KOPT-K1 (cell line): Measurements from ENCODE around the gene HMX1.

Source experiments
- H3K27ac ChIP-seq: fragments of 200-600 bp; sonication (generic); 2 replicates; pipeline ENCODE4 v1.5.1; 2016; ENCODE audit warnings: antibody characterized with exemption, mild to moderate bottlenecking, low read depth, low read length; ENCODE audit not compliant: poor library complexity, severe bottlenecking
- H3K36me3 ChIP-seq: fragments of 200-600 bp; sonication (generic); 2 replicates; pipeline ENCODE4 v1.5.1; 2017; ENCODE audit warnings: antibody characterized with exemption, mild to moderate bottlenecking, low read length, moderate library complexity; ENCODE audit not compliant: insufficient read depth
- H3K9me3 ChIP-seq: fragments of 200-600 bp; sonication (generic); 2 replicates; pipeline ENCODE4 v1.5.1; 2017; ENCODE audit warnings: antibody characterized with exemption, low read length, mild to moderate bottlenecking; ENCODE audit not compliant: insufficient read depth, poor library complexity, severe bottlenecking

Gene HMX1

GRCh38 chr4:8886612-8887406 is 15.2 kb upstream of the HMX1 start:
- Histone ChIP-seq H3K36me3 (no peaks in the 10 kb centered on the region), H3K9me3 (no peaks in the 10 kb centered on the region), H3K27ac (no peak overlapping the region)

GRCh38 chr4:8882239-8882638 is 10.6 kb upstream of the HMX1 start:
- no peaks in the 10 kb centered on the region for H3K9me3 ChIP-seq
- no peaks in the 10 kb centered on the region for H3K36me3 ChIP-seq
- no peak overlapping the region for H3K27ac ChIP-seq

- Histone ChIP-seq H3K27ac (no peak overlapping the region), H3K9me3 (no peaks in the 10 kb centered on the region), H3K36me3 (no peaks in the 10 kb centered on the region)
Measured at GRCh38 chr4:8880851-8881250, 9.2 kb upstream of the HMX1 start.

- no peaks in the 10 kb centered on the region for H3K36me3 ChIP-seq
- no peaks in the 10 kb centered on the region for H3K9me3 ChIP-seq
- no peak overlapping the region for H3K27ac ChIP-seq
Measured at GRCh38 chr4:8879574-8879973, 7.9 kb upstream of the HMX1 start.

GRCh38 chr4:8878421-8878820 is 6.8 kb upstream of the HMX1 start:
- H3K27ac ChIP-seq = no peak overlapping the region
- no peaks in the 10 kb centered on the region for H3K9me3 ChIP-seq
- H3K36me3 ChIP-seq = no peaks in the 10 kb centered on the region

GRCh38 chr4:8877780-8878040 is 6.1 kb upstream of the HMX1 start:
- Histone ChIP-seq H3K9me3 (no peaks in the 10 kb centered on the region), H3K36me3 (no peaks in the 10 kb centered on the region)

GRCh38 chr4:8876982-8877779 is 5.5 kb upstream of the HMX1 start:
- Histone ChIP-seq H3K36me3 (no peaks in the 10 kb centered on the region), H3K9me3 (no peaks in the 10 kb centered on the region), H3K27ac (no peak overlapping the region)

More at GRCh38 chr4:8877780-8878040, 6.1 kb upstream of the HMX1 start:
- H3K27ac ChIP-seq = no peak overlapping the region

- H3K9me3 ChIP-seq = no peaks in the 10 kb centered on the region
- H3K36me3 ChIP-seq = no peaks in the 10 kb centered on the region
- H3K27ac ChIP-seq = no peak overlapping the region
Measured at GRCh38 chr4:8874896-8875680, 3.4 kb upstream of the HMX1 start.

GRCh38 chr4:8874003-8874895 is 2.6 kb upstream of the HMX1 start:
- Histone ChIP-seq H3K9me3 (no peaks in the 10 kb centered on the region), H3K36me3 (no peaks in the 10 kb centered on the region), H3K27ac (no peak overlapping the region)

GRCh38 chr4:8872402-8873291 is 1.0 kb upstream of the HMX1 start:
- no peak overlapping the region for H3K27ac ChIP-seq
- no peaks in the 10 kb centered on the region for H3K9me3 ChIP-seq
- no peaks in the 10 kb centered on the region for H3K36me3 ChIP-seq

- Histone ChIP-seq H3K27ac (no peak overlapping the region), H3K9me3 (no peaks in the 10 kb centered on the region), H3K36me3 (no peaks in the 10 kb centered on the region)
Measured at GRCh38 chr4:8870647-8871416, 807 bp downstream of the HMX1 start.

- no peaks in the 10 kb centered on the region for H3K9me3 ChIP-seq
- no peak overlapping the region for H3K27ac ChIP-seq
- H3K36me3 ChIP-seq = no peaks in the 10 kb centered on the region
Measured at GRCh38 chr4:8869898-8870646, 1.6 kb downstream of the HMX1 start.
